IMR-90 (cell line): ENCODE measurements around the gene HENMT1. TPM values are rescaled to one million over a fixed set of nuclear protein-coding genes. Genes with fewer than 3 reads are reported as not detected.

Experiments used
- ATAC-seq: fragments of 200-7000 bp; cut with Tn5 transposase; 2 replicates; pipeline ENCODE4 v1.9.1; 2020; ENCODE audit warnings: low read depth, mild to moderate bottlenecking, moderate library complexity
- BruUV-seq: library from RNA; stranded (reverse); fragments of 400-500 nt; replicated peaks from 2 replicates; lab custom pipeline; 2021; lab: Mats Ljungman, UMichigan
- CTCF ChIA-PET: fragments of 300-600 bp; formaldehyde crosslinking; extraction: SDS; loops from one replicate; lab custom pipeline; 2021; ENCODE audit warnings: antibody characterized with exemption; lab: Yijun Ruan, JAX
- POLR2A ChIA-PET: fragments of 300-600 bp; sonication (Branson Sonifier 250); formaldehyde crosslinking; loops from one replicate; lab custom pipeline; 2022; ENCODE audit warnings: antibody characterized with exemption; ENCODE audit not compliant: unreplicated experiment; lab: Charles Lee
- DNase-seq: peaks from one replicate; pipeline ENCODE4 v3.0.0; 2013
- H2AFZ ChIP-seq: replicated peaks from 2 replicates; pipeline ENCODE3; 2013; ENCODE audit warnings: low read length, mild to moderate bottlenecking; ENCODE audit not compliant: poor library complexity
- H2AK5ac ChIP-seq: 2 replicates; pipeline ENCODE4 v1.6.1; 2013; ENCODE audit warnings: low read depth, low read length, inconsistent platforms
- H2AK9ac ChIP-seq: replicated peaks from 2 replicates; pipeline ENCODE3; 2013; ENCODE audit warnings: mild to moderate bottlenecking, low read depth, low read length, moderate library complexity; ENCODE audit not compliant: poor library complexity
- H2BK120ac ChIP-seq: 2 replicates; pipeline ENCODE4 v1.6.1; 2013; ENCODE audit warnings: low read depth, low read length, inconsistent platforms
- H2BK15ac ChIP-seq: 3 replicates; pipeline ENCODE4 v1.6.1; 2013; ENCODE audit warnings: low read depth, low read length, inconsistent platforms
- H2BK20ac ChIP-seq: 2 replicates; pipeline ENCODE4 v1.6.1; 2013; ENCODE audit warnings: low read depth, mild to moderate bottlenecking, inconsistent platforms, low read length, moderate library complexity
- H2BK5ac ChIP-seq: 2 replicates; pipeline ENCODE4 v1.6.1; 2013; ENCODE audit warnings: mild to moderate bottlenecking, low read depth, low read length, inconsistent platforms; ENCODE audit not compliant: poor library complexity, severe bottlenecking
- H3K14ac ChIP-seq: replicated peaks from 2 replicates; pipeline ENCODE4 v1.6.1; 2013; ENCODE audit warnings: low read depth, low read length, inconsistent platforms
- H3K18ac ChIP-seq: 2 replicates; pipeline ENCODE4 v1.6.1; 2013; ENCODE audit warnings: low read depth, low read length, control low read depth
- H3K23ac ChIP-seq: 2 replicates; pipeline ENCODE4 v1.6.1; 2013; ENCODE audit warnings: low read depth, low read length, inconsistent platforms
- H3K27ac ChIP-seq: 2 replicates; pipeline ENCODE4 v1.5.1; 2013; ENCODE audit warnings: mild to moderate bottlenecking, control low read depth, low read length; ENCODE audit not compliant: insufficient read depth
- H3K27me3 ChIP-seq: 2 replicates; pipeline ENCODE4 v1.6.1; 2013; ENCODE audit warnings: low read length; ENCODE audit not compliant: control insufficient read depth, insufficient read depth
- H3K36me3 ChIP-seq: 2 replicates; pipeline ENCODE4 v1.6.1; 2013; ENCODE audit warnings: low read length, mixed read lengths; ENCODE audit not compliant: control insufficient read depth, insufficient read depth
- H3K4ac ChIP-seq: 2 replicates; pipeline ENCODE4 v1.6.1; 2013; ENCODE audit warnings: low read depth, low read length, inconsistent platforms
- H3K4me1 ChIP-seq: 2 replicates; pipeline ENCODE4 v1.6.1; 2013; ENCODE audit warnings: low read length, mixed read lengths; ENCODE audit not compliant: control insufficient read depth, insufficient read depth
- H3K4me2 ChIP-seq: 2 replicates; pipeline ENCODE4 v1.6.1; 2013; ENCODE audit warnings: low read depth, mild to moderate bottlenecking, control low read depth, low read length, moderate library complexity
- H3K4me3 ChIP-seq: 2 replicates; pipeline ENCODE4 v1.5.1; 2013; ENCODE audit warnings: low read depth, mild to moderate bottlenecking, control low read depth, low read length, moderate library complexity; ENCODE audit not compliant: insufficient read depth
- H3K56ac ChIP-seq: 2 replicates; pipeline ENCODE4 v1.6.1; 2013; ENCODE audit warnings: low read length, inconsistent platforms; ENCODE audit not compliant: insufficient read depth; ENCODE audit errors: extremely low read depth
- H3K79me1 ChIP-seq, 2 experiments: 2 replicates each; pipeline ENCODE4 v1.6.1; 2013; ENCODE audit warnings: low read length in 2 of 2, inconsistent platforms in 1 of 2, low read depth in 1 of 2
- H3K9ac ChIP-seq: 2 replicates; pipeline ENCODE4 v1.6.1; 2013; ENCODE audit warnings: low read depth, low read length, control low read depth
- H3K9me1 ChIP-seq: 2 replicates; pipeline ENCODE4 v1.6.1; 2013; ENCODE audit warnings: low read length, inconsistent platforms; ENCODE audit not compliant: insufficient read depth
- H3K9me3 ChIP-seq: 2 replicates; pipeline ENCODE4 v1.6.1; 2013; ENCODE audit warnings: low read length; ENCODE audit not compliant: control insufficient read depth, insufficient read depth
- H4K20me1 ChIP-seq: 2 replicates; pipeline ENCODE4 v1.6.1; 2013; ENCODE audit warnings: low read length, inconsistent platforms; ENCODE audit not compliant: insufficient read depth
- H4K5ac ChIP-seq: 2 replicates; pipeline ENCODE4 v1.6.1; 2013; ENCODE audit warnings: mild to moderate bottlenecking, low read depth, low read length, control low read depth
- H4K8ac ChIP-seq, 2 experiments: 2 replicates each; pipeline ENCODE4 v1.6.1; 2013; ENCODE audit warnings: low read depth in 2 of 2, low read length in 2 of 2, control low read depth in 1 of 2, inconsistent platforms in 1 of 2
- H4K91ac ChIP-seq: 2 replicates; pipeline ENCODE4 v1.6.1; 2013; ENCODE audit warnings: low read depth, low read length, inconsistent platforms; ENCODE audit not compliant: insufficient read depth
- BHLHE40 ChIP-seq: fragments of 150-350 bp; IDR thresholded peaks from 2 replicates; pipeline ENCODE4 v1.6.1; 2016; ENCODE audit warnings: mild to moderate bottlenecking, low read depth, low read length
- CEBPB ChIP-seq: IDR thresholded peaks from 2 replicates; pipeline ENCODE4 v1.6.1; 2012; ENCODE audit warnings: low read depth, low read length, improper control_type of control experiment
- CHD1 ChIP-seq: IDR thresholded peaks from 2 replicates; pipeline ENCODE4 v1.6.1; 2012; ENCODE audit warnings: low read depth, low read length, improper control_type of control experiment
- CTCF ChIP-seq: conservative IDR thresholded peaks from 2 replicates; pipeline ENCODE4 v1.5.1; 2012; ENCODE audit warnings: mild to moderate bottlenecking, low read depth, low read length, improper control_type of control experiment
- ELK1 ChIP-seq: fragments of 150-350 bp; IDR thresholded peaks from 2 replicates; pipeline ENCODE4 v1.6.1; 2016; ENCODE audit warnings: low read depth, mild to moderate bottlenecking, low read length, moderate library complexity, borderline replicate concordance
- FOS ChIP-seq: fragments of 150-350 bp; IDR thresholded peaks from 2 replicates; pipeline ENCODE4 v1.6.1; 2016; ENCODE audit warnings: low read depth, low read length
- MAFK ChIP-seq: IDR thresholded peaks from 2 replicates; pipeline ENCODE4 v1.6.1; 2012; ENCODE audit warnings: low read depth, low read length, improper control_type of control experiment
- MAZ ChIP-seq: IDR thresholded peaks from 2 replicates; pipeline ENCODE4 v1.6.1; 2012; ENCODE audit warnings: low read depth, mild to moderate bottlenecking, low read length, improper control_type of control experiment, moderate library complexity, borderline replicate concordance
- MXI1 ChIP-seq: IDR thresholded peaks from 2 replicates; pipeline ENCODE4 v1.6.1; 2012; ENCODE audit warnings: low read depth, mild to moderate bottlenecking, low read length, moderate library complexity, borderline replicate concordance
- NFE2L2 ChIP-seq: fragments of 150-350 bp; IDR thresholded peaks from 2 replicates; pipeline ENCODE4 v1.6.1; 2016; ENCODE audit warnings: low read depth, mild to moderate bottlenecking, low read length
- POLR2A ChIP-seq: IDR thresholded peaks from 2 replicates; pipeline ENCODE4 v1.6.1; 2012; ENCODE audit warnings: mild to moderate bottlenecking, low read depth, low read length
- RAD21 ChIP-seq: IDR thresholded peaks from 2 replicates; pipeline ENCODE4 v1.6.1; 2012; ENCODE audit warnings: low read length, improper control_type of control experiment
- RCOR1 ChIP-seq: IDR thresholded peaks from 2 replicates; pipeline ENCODE4 v1.6.1; 2012; ENCODE audit warnings: mild to moderate bottlenecking, low read length, improper control_type of control experiment; ENCODE audit not compliant: insufficient replicate concordance
- RFX5 ChIP-seq: IDR thresholded peaks from 2 replicates; pipeline ENCODE4 v1.8.0; 2012; ENCODE audit warnings: low read depth, mild to moderate bottlenecking, low read length, moderate library complexity
- SMC3 ChIP-seq: fragments of 150-350 bp; IDR thresholded peaks from 2 replicates; pipeline ENCODE4 v1.6.1; 2016; ENCODE audit warnings: low read depth, mild to moderate bottlenecking, antibody characterized with exemption, low read length, moderate library complexity
- WGBS, 2 experiments: methylation state at CpG; one replicate each; pipeline versions ENCODE4 v1.1.5 to v1.1.7; 2013; ENCODE audit warnings: missing lambda C conversion rate in 2 of 2; ENCODE audit not compliant: insufficient read length in 1 of 2; ENCODE audit errors: extremely low coverage in 2 of 2; 5-methylcytosine and 5-hydroxymethylcytosine counted together
- dilution Hi-C: fragments of 300-500 bp; cut with HindIII; formaldehyde crosslinking; loops from one replicate; pipeline ENCODE4 v1.14.3; 2018; ENCODE audit warnings: low sequenced_read_pairs; ENCODE audit not compliant: unreplicated experiment
- in situ Hi-C: fragments of 300-500 bp; cut with MboI; formaldehyde crosslinking; loops from 3 replicates; pipeline ENCODE4 v1.14.3; 2019; ENCODE audit warnings: low sequenced_read_pairs, inconsistent platforms, mixed read lengths
- intact Hi-C: fragments of 100-400 bp; cut with micrococcal nuclease; formaldehyde crosslinking; loops from 2 replicates; pipeline ENCODE4 v1.10.0; 2022
- polyA plus RNA-seq, 3 experiments: library from polyadenylated mRNA; depleted of rRNA; stranded (reverse); fragments of >200 nt; gene quantifications; 2 replicates each; pipeline ENCODE4 v1.2.3, GENCODE V29; 2012; ENCODE audit warnings: low replicate concordance in 1 of 3
- total RNA-seq: library from RNA; depleted of rRNA; stranded (reverse); fragments of >200 nt; gene quantifications from 2 replicates; pipeline ENCODE4 v1.2.3, GENCODE V29; 2012
- TF ChIP-seq, protein P1 (sequence below): fragments of 150-350 bp; IDR thresholded peaks from 2 replicates; pipeline ENCODE4 v1.6.1; 2017; ENCODE audit warnings: mild to moderate bottlenecking, antibody characterized with exemption, low read length, low read depth

HENMT1 gene
- total and polyA plus RNA-seq, 2 of the 4 experiments (the other 2 are of a cell fraction): 0.54 to 0.67 TPM

DNA sequence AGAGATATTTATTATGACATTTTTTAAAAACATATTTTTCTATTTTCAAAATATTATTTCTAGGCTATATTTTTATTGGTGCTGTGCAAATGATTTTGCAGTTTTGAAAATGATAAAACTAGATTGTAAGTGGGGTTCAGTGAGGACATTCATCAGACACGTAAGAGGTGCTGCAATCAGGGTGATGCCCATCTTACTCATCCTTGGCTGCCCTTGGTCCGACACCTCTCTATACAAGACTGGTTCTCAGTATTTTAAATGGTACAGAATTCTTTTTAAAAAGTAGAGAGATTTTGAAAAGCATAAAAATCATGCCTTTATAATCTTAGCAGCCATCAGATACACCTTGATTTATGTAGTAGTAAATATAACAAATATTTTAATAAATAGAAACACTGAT is 24.0 kb downstream of the HENMT1 start:
- Histone ChIP-seq H3K27me3 (no peaks in the 10 kb centered on the region), H2AK9ac (no peak overlapping the region), H4K8ac (no peak overlapping the region), H4K91ac (no peak overlapping the region), H4K5ac (no peak overlapping the region), H2BK5ac (no peak overlapping the region), H3K4me1 (no peaks in the 10 kb centered on the region), H3K36me3 (peaks cover 6% of the 10 kb centered on the region), H3K9ac (no peak overlapping the region), H3K23ac (no peak overlapping the region), H3K18ac (no peak overlapping the region), H2BK120ac (no peak overlapping the region), H3K56ac (no peak overlapping the region), H3K9me3 (no peaks in the 10 kb centered on the region), H4K20me1 (no peaks in the 10 kb centered on the region), H3K4me3 (no peak overlapping the region), H2BK20ac (no peak overlapping the region), H3K27ac (no peak overlapping the region), H3K4me2 (no peak overlapping the region), H3K9me1 (no peaks in the 10 kb centered on the region; the same call in 1 of the 2 replicates), H2BK15ac (no peak overlapping the region), H3K79me1 (no peaks in the 10 kb centered on the region), H3K14ac (no peak overlapping the region), H3K4ac (no peak overlapping the region), H2AK5ac (no peak overlapping the region), H2AFZ (no peak overlapping the region)
- ChIA-PET POLR2A (no interaction called here), CTCF (interaction anchor here (1.3 kb wide), 1 partner anchor 125 kb away, joined by 3 read pairs; no protein-coding TSS in a partner anchor)
- intact Hi-C loops (loop anchor here (10.0 kb wide), 1 partner anchor 852 kb away; no protein-coding TSS in a partner anchor), dilution Hi-C loops (no loop called here), in situ Hi-C loops (no loop called here)
- DNase-seq: no peak
- TF ChIP-seq, protein P1, sequence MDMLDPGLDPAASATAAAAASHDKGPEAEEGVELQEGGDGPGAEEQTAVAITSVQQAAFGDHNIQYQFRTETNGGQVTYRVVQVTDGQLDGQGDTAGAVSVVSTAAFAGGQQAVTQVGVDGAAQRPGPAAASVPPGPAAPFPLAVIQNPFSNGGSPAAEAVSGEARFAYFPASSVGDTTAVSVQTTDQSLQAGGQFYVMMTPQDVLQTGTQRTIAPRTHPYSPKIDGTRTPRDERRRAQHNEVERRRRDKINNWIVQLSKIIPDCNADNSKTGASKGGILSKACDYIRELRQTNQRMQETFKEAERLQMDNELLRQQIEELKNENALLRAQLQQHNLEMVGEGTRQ: no peak
- TF ChIP-seq RAD21 (no peak), RCOR1 (no peak), RFX5 (no peak), BHLHE40 (no peak), SMC3 (no peak), CTCF (no peak), MAFK (no peak), MXI1 (no peak), FOS (no peak), NFE2L2 (no peak), POLR2A (no peak), MAZ (no peak), CEBPB (no peak), ELK1 (no peak), CHD1 (no peak)
- ATAC-seq: no peak
- no TSS peak for BruUV-seq
- no CpG with 5 or more reads among the region's 2 CpGs for WGBS, 2 experiments
